Mesothelial cell of epicardium (in vitro differentiated cells): ENCODE measurements around the gene CCDC88B. TPM values are rescaled to one million over a fixed set of nuclear protein-coding genes. Genes with fewer than 3 reads are reported as not detected.

Source experiments
- DNase-seq, 2 experiments: peaks; one replicate each; pipeline ENCODE4 v3.0.0; 2021; ENCODE audit warnings: low spot score in 2 of 2; ENCODE audit not compliant: unreplicated experiment in 2 of 2
- H3K27ac Mint-ChIP-seq: 2 replicates; pipeline ENCODE4 v1.8.0; 2021; ENCODE audit warnings: mixed read lengths
- H3K27me3 Mint-ChIP-seq: 2 replicates; pipeline ENCODE4 v1.8.0; 2021; ENCODE audit warnings: low read depth, mixed read lengths
- H3K36me3 Mint-ChIP-seq: 2 replicates; pipeline ENCODE4 v1.8.0; 2021; ENCODE audit warnings: mixed read lengths
- H3K4me1 Mint-ChIP-seq: 2 replicates; pipeline ENCODE4 v1.8.0; 2021; ENCODE audit warnings: mixed read lengths
- H3K4me3 Mint-ChIP-seq: 2 replicates; pipeline ENCODE4 v1.8.0; 2021; ENCODE audit warnings: mild to moderate bottlenecking, moderate library complexity, mixed read lengths
- H3K9me3 Mint-ChIP-seq: 2 replicates; pipeline ENCODE4 v1.8.0; 2021; ENCODE audit warnings: mixed read lengths
- total RNA-seq: library from RNA; stranded (reverse); gene quantifications from 3 replicates; pipeline ENCODE4 v1.2.1, GENCODE V29; 2021
- TF ChIP-seq, protein P1 (sequence below): fragments of 200-600 bp; sonication (generic); IDR thresholded peaks from one replicate; pipeline ENCODE4 v1.5.0; 2021; ENCODE audit warnings: antibody characterized with exemption; ENCODE audit not compliant: unreplicated experiment

Gene CCDC88B
- total RNA-seq, 1 donor from 2014 or later, result 11.5 TPM

DNA sequence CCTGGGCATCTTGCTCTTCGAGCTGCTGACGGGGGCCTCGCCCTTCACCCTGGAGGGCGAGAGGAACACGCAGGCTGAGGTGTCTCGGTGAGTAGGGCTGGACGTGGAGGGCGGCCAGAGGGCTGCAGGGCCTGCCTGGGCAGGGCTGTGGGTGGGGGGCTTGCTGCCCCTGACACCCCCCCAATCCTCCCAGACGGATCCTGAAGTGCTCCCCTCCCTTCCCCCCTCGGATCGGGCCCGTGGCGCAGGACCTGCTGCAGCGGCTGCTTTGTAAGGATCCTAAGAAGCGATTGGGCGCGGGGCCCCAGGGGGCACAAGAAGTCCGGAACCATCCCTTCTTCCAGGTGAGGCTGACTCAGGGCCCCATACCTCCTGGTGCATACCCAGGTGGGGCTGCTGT, 21.7 kb downstream of the CCDC88B start:
- Mint-ChIP-seq H3K27ac (no peak overlapping the region), H3K9me3 (no peaks in the 10 kb centered on the region), H3K4me1 (peaks cover 21% of the 10 kb centered on the region), H3K4me3 (no peak overlapping the region), H3K27me3 (no peaks in the 10 kb centered on the region), H3K36me3 (peaks cover 32% of the 10 kb centered on the region)
- TF ChIP-seq, protein P1, sequence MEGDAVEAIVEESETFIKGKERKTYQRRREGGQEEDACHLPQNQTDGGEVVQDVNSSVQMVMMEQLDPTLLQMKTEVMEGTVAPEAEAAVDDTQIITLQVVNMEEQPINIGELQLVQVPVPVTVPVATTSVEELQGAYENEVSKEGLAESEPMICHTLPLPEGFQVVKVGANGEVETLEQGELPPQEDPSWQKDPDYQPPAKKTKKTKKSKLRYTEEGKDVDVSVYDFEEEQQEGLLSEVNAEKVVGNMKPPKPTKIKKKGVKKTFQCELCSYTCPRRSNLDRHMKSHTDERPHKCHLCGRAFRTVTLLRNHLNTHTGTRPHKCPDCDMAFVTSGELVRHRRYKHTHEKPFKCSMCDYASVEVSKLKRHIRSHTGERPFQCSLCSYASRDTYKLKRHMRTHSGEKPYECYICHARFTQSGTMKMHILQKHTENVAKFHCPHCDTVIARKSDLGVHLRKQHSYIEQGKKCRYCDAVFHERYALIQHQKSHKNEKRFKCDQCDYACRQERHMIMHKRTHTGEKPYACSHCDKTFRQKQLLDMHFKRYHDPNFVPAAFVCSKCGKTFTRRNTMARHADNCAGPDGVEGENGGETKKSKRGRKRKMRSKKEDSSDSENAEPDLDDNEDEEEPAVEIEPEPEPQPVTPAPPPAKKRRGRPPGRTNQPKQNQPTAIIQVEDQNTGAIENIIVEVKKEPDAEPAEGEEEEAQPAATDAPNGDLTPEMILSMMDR, result no peak
- no peak for DNase-seq

DNA sequence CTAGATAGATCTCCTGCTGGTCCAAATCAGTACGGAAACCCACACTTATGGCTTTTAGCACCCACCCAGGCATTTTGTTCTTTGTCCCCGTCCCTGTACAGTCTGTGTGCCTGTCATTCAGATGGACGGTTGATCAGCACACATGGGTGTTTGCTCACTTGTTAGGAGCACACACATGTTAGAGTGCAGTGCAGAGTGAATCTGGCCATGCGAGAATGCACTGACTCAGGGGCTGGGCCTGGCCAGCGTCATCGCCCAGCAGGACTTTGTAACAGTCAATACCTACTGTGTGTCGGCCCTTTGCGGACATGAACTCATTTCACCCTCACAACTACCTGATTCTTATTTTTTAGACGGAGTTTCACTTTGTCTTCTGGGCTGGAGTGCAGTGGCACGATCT, 22.3 kb downstream of the CCDC88B start:
- Mint-ChIP-seq H3K27me3 (no peaks in the 10 kb centered on the region), H3K4me1 (peaks cover 19% of the 10 kb centered on the region), H3K9me3 (no peaks in the 10 kb centered on the region), H3K4me3 (no peak overlapping the region), H3K36me3 (peaks cover 34% of the 10 kb centered on the region), H3K27ac (no peak overlapping the region)
- DNase-seq, result no peak
- TF ChIP-seq, protein P1, result no peak

DNA sequence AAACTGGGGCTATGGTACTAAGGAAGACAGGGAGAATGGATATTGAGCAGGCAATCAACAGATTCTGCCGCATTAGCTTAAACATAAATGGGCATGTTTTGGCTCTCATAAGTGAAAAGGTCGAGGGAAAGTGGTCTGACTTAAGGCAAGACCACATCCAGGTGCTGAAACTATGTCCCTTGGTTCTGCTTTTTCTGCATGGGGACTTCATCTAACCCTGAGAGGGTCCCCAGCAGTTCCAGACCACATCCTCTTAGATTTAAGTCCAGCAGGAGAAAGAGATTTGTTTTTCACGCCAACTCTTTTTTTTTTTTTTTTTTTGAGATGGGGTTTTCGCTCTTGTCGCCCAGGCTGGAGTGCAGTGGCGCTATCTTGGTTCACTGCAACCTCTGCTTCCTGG, 24.4 kb downstream of the CCDC88B start:
- Mint-ChIP-seq H3K4me3 (no peak overlapping the region), H3K36me3 (peaks cover 42% of the 10 kb centered on the region)

DNA sequence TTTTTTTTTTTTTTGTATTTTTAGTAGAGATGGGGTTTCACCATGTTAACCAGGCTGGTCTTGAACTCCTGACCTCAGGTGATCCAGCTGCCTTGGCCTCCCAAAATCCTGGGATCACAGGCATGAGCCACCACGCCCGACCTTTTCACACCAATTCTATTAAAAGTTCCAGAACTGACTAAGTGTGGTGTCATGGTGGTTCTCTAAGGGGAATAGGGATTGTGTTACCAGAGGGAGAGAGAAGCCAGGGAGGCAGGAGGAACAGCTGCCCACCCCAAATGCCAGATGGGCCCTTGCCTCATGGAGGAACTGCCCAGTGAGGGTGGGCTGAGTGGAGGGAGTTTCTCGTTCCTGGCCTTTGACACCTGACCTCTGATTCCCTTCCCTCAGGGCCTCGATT, 24.9 kb downstream of the CCDC88B start:
- TF ChIP-seq, protein P1, result no peak
- no peak overlapping the region for H3K4me3 Mint-ChIP-seq
- DNase-seq, result no peak
- peaks cover 44% of the 10 kb centered on the region for H3K36me3 Mint-ChIP-seq
- no peaks in the 10 kb centered on the region for H3K27me3 Mint-ChIP-seq
- no peaks in the 10 kb centered on the region for H3K9me3 Mint-ChIP-seq
- no peak overlapping the region for H3K27ac Mint-ChIP-seq
- peaks cover 3% of the 10 kb centered on the region for H3K4me1 Mint-ChIP-seq

More for the DNA sequence above, 24.4 kb downstream of the CCDC88B start:
- H3K27me3 Mint-ChIP-seq, result no peaks in the 10 kb centered on the region
- no peak overlapping the region for H3K27ac Mint-ChIP-seq
- DNase-seq, result no peak
- peaks cover 8% of the 10 kb centered on the region for H3K4me1 Mint-ChIP-seq
- H3K9me3 Mint-ChIP-seq, result no peaks in the 10 kb centered on the region
- TF ChIP-seq, protein P1, result no peak

DNA sequence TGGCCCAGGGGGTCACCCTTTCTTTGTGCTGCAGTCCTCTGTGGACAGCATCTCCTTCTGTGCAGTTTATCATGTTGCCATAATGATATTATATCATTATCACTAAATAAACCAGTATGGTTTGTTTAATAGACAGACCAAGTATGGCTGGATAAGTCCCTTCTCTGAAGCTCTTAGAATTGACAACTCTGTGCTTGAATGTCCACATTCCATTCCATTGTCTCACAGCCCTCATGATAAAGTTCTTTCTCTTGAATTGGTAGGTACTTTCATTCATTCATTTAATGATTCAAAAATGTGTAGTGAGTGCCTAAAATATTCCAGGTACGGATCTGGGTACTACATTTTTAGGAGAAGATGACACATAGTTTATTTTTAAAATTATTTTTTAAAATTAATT, 26.7 kb downstream of the CCDC88B start:
- Mint-ChIP-seq H3K9me3 (no peaks in the 10 kb centered on the region), H3K4me3 (no peak overlapping the region), H3K27ac (no peak overlapping the region), H3K4me1 (no peaks in the 10 kb centered on the region), H3K36me3 (peaks cover 47% of the 10 kb centered on the region), H3K27me3 (no peaks in the 10 kb centered on the region)
- no peak for DNase-seq
- TF ChIP-seq, protein P1, result no peak
